Activated CD4-positive, alpha-beta memory T cell treated with anti-CD3 and anti-CD28 coated beads, Interleukin-2, amount 10 ng/mL, durations not matched to agents 7 days and 5 days (primary cell): Measurements from ENCODE around the gene PLPPR3. TPM values are rescaled to one million over a fixed set of nuclear protein-coding genes. Genes with fewer than 3 reads are reported as not detected.

ENCODE experiments used
- CTCF ChIA-PET: fragments of 350-600 bp; sonication (Branson Sonifier 250); formaldehyde crosslinking; loops from one replicate; lab custom pipeline; 2021; ENCODE audit warnings: antibody characterized with exemption, inconsistent platforms; lab: Charles Lee
- POLR2A ChIA-PET: fragments of 350-600 bp; sonication (Branson Sonifier 250); formaldehyde crosslinking; loops from one replicate; lab custom pipeline; 2021; ENCODE audit warnings: antibody characterized with exemption; lab: Charles Lee
- DNase-seq: peaks from one replicate; pipeline ENCODE4 v3.0.0-alpha.2; 2020
- H3K27ac Mint-ChIP-seq: one replicate; pipeline ENCODE4 v1.8.0; 2021; ENCODE audit warnings: mild to moderate bottlenecking, mixed read lengths
- H3K27me3 Mint-ChIP-seq: one replicate; pipeline ENCODE4 v1.8.0; 2021; ENCODE audit warnings: mixed read lengths
- H3K36me3 Mint-ChIP-seq: one replicate; pipeline ENCODE4 v1.8.0; 2021; ENCODE audit warnings: low read depth, mixed read lengths
- H3K4me1 Mint-ChIP-seq: one replicate; pipeline ENCODE4 v1.8.0; 2021; ENCODE audit warnings: mixed read lengths
- H3K4me3 Mint-ChIP-seq: one replicate; pipeline ENCODE4 v1.8.0; 2021; ENCODE audit warnings: mild to moderate bottlenecking, mixed read lengths
- H3K9me3 Mint-ChIP-seq: one replicate; pipeline ENCODE4 v1.8.0; 2021; ENCODE audit warnings: mixed read lengths
- total RNA-seq, 2 experiments: library from RNA; stranded (reverse); gene quantifications; one replicate each; pipeline ENCODE4 v1.2.3, GENCODE V29; 2021

PLPPR3 gene
- total RNA-seq, 2 experiments from 2014 or later, result not detected

- POLR2A ChIA-PET, result no interaction called here
- CTCF ChIA-PET, result no interaction called here
- H3K36me3 Mint-ChIP-seq, result no peaks in the 10 kb centered on the region
- no peaks in the 10 kb centered on the region for H3K27me3 Mint-ChIP-seq
- H3K4me1 Mint-ChIP-seq, result peaks cover 1% of the 10 kb centered on the region
- no peak overlapping the region for H3K4me3 Mint-ChIP-seq
- H3K9me3 Mint-ChIP-seq, result no peaks in the 10 kb centered on the region
- no peak for DNase-seq
- no peak overlapping the region for H3K27ac Mint-ChIP-seq
Measured at GRCh38 chr19:789701-790060, 32.1 kb downstream of the PLPPR3 start.

DNA sequence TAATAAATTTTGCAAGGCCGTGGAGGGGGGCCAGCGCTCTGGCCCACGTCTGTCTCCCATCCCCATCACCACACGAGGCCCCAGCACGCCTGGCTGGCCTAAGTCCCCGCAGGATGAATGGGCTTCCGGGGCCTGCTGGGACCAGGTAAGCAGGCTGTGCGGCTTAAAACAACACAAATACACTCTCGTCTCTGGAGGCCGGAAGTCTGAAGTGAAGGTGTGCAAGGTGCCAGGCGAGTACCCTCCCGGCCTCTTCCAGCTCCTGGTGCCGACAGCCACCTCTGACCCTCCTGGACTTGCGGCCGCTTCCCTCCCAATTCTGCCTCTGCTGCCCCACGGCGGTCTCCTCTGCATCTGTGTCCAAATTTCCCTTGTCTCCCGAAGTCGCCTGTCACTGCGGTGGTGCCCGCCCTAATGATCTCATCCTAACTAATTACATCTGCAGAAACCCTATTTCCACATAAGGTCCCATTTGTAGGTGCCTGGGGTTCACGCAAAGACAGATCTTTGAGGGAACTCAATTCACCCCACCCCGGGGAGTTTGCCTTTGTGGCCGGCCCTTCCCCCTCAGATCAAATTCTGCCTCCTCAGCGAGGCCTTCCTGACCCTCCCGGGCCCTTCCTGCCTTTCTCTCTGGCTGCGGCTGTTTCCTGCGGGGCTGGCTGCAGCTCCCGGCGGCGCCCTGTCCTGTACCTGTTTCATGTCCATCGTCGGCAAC lies 32.6 kb downstream of the PLPPR3 start:
- ChIA-PET POLR2A (no interaction called here), CTCF (no interaction called here)
- no peaks in the 10 kb centered on the region for H3K36me3 Mint-ChIP-seq
- no peak overlapping the region for H3K4me3 Mint-ChIP-seq
- DNase-seq, result no peak
- no peaks in the 10 kb centered on the region for H3K27me3 Mint-ChIP-seq
- H3K4me1 Mint-ChIP-seq, result peaks cover 1% of the 10 kb centered on the region
- H3K27ac Mint-ChIP-seq, result no peak overlapping the region
- H3K9me3 Mint-ChIP-seq, result no peaks in the 10 kb centered on the region

GRCh38 chr19:788686-788982 lies 33.1 kb downstream of the PLPPR3 start:
- no peaks in the 10 kb centered on the region for H3K9me3 Mint-ChIP-seq

DNA sequence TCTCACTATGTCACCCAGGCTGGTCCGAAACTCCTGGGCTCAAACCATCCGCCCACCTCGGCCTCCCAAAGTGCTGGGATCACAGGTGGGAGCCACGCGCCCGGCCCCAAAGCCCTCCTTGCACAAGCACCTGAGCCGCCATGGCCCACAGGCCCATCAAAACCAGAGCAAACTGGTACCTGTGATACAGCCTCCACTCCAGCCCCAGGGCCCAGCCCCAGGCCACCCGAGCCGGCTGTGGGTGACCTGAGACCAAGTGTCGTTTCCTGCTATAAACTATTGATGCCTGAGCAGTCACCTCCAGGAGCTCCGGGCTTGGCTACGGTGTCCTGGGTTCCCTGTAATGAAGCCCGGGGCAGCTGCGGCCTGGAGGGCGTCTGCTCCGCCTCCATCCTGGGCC lies 34.2 kb downstream of the PLPPR3 start:
- Mint-ChIP-seq H3K4me3 (no peak overlapping the region), H3K27ac (no peak overlapping the region), H3K4me1 (peaks cover 1% of the 10 kb centered on the region), H3K9me3 (no peaks in the 10 kb centered on the region), H3K27me3 (no peaks in the 10 kb centered on the region), H3K36me3 (no peaks in the 10 kb centered on the region)
- ChIA-PET POLR2A (no interaction called here), CTCF (no interaction called here)
- no peak for DNase-seq

More at GRCh38 chr19:788686-788982, 33.1 kb downstream of the PLPPR3 start:
- Mint-ChIP-seq H3K4me1 (peaks cover 1% of the 10 kb centered on the region), H3K4me3 (no peak overlapping the region), H3K27me3 (no peaks in the 10 kb centered on the region), H3K36me3 (no peaks in the 10 kb centered on the region), H3K27ac (no peak overlapping the region)
- ChIA-PET POLR2A (no interaction called here), CTCF (no interaction called here)
- DNase-seq, result no peak

GRCh38 chr19:784541-784940 lies 37.2 kb downstream of the PLPPR3 start:
- no peak for DNase-seq
- CTCF ChIA-PET, result interaction anchor here (1.3 kb wide), 1 partner anchor 274 kb away, joined by 3 read pairs; no protein-coding TSS in a partner anchor
- Mint-ChIP-seq H3K4me1 (peaks cover 1% of the 10 kb centered on the region), H3K9me3 (no peaks in the 10 kb centered on the region), H3K27ac (no peak overlapping the region), H3K4me3 (no peak overlapping the region), H3K27me3 (no peaks in the 10 kb centered on the region), H3K36me3 (no peaks in the 10 kb centered on the region)
- POLR2A ChIA-PET, result no interaction called here

- Mint-ChIP-seq H3K27ac (no peak overlapping the region), H3K4me3 (no peak overlapping the region), H3K4me1 (no peaks in the 10 kb centered on the region), H3K27me3 (no peaks in the 10 kb centered on the region), H3K9me3 (no peaks in the 10 kb centered on the region), H3K36me3 (no peaks in the 10 kb centered on the region)
- ChIA-PET POLR2A (no interaction called here), CTCF (no interaction called here)
- DNase-seq, result no peak
Measured at GRCh38 chr19:782878-783668, 38.7 kb downstream of the PLPPR3 start.

DNA sequence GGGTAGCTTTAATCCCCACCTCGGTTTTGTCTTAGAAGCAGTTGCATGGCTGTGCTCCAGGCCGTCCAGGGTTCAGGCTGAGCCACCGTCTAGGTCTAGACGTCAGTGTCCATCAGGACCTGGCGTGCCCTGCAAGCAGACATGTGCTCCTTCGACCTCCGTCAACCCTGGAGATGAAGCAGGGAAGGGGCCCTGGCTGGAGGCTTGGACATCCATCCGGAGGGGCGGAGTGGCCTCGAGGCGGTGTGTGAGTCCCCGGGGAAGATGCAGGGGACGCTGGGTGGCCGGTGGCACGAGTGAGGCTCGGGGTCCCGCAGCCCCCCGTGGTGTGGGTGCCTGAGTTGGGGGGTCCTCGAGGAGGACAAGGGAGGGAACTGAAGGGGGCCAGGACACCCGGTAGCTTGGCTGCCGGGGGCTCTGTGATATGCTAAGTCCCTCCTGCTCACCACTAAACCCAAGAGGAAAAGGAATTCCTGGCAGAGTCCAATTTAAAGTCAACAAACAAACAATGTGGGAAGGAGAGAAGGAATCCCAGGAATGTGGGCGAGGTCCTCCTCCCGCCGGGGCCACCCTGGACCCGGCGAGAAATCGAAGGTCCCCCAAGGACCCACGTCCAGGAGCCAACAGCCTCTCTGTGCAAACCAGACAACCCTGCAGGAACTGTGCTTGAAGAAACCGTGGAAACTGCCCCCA lies 39.4 kb downstream of the PLPPR3 start:
- no peaks in the 10 kb centered on the region for H3K9me3 Mint-ChIP-seq
- no peak for DNase-seq
- H3K27ac Mint-ChIP-seq, result no peak overlapping the region
- CTCF ChIA-PET, result no interaction called here
- POLR2A ChIA-PET, result no interaction called here
- no peaks in the 10 kb centered on the region for H3K4me1 Mint-ChIP-seq
- H3K27me3 Mint-ChIP-seq, result no peaks in the 10 kb centered on the region
- no peaks in the 10 kb centered on the region for H3K36me3 Mint-ChIP-seq
- no peak overlapping the region for H3K4me3 Mint-ChIP-seq

GRCh38 chr19:781800-782184 lies 40.0 kb downstream of the PLPPR3 start:
- no peak for DNase-seq
- no peaks in the 10 kb centered on the region for H3K27me3 Mint-ChIP-seq
- no peaks in the 10 kb centered on the region for H3K9me3 Mint-ChIP-seq
- no peak overlapping the region for H3K27ac Mint-ChIP-seq
- H3K36me3 Mint-ChIP-seq, result no peaks in the 10 kb centered on the region
- CTCF ChIA-PET, result no interaction called here
- POLR2A ChIA-PET, result no interaction called here
- H3K4me1 Mint-ChIP-seq, result no peaks in the 10 kb centered on the region
- H3K4me3 Mint-ChIP-seq, result no peak overlapping the region

DNA sequence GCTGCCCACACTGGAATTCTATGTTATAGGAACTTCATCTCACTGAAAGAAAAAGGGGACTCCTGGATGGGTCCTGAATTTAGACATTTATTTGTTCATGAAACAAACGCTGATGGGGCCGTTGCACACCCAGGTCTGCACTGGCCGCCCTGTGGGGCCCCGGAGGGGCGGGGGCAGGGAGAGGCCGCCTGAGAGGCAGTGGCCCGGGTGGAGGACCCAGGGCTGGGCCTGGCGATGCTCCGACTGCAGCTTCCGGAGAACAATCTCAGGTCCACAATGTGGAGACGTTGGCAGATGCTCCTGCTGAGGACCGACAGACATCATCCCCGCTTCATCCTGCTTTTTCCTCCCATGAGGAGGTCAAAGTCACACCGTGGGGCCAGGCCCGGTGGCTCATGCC lies 40.8 kb downstream of the PLPPR3 start:
- Mint-ChIP-seq H3K27me3 (no peaks in the 10 kb centered on the region), H3K4me1 (no peaks in the 10 kb centered on the region), H3K4me3 (no peak overlapping the region), H3K9me3 (no peaks in the 10 kb centered on the region), H3K27ac (no peak overlapping the region), H3K36me3 (no peaks in the 10 kb centered on the region)
- DNase-seq, result no peak
- POLR2A ChIA-PET, result no interaction called here
- CTCF ChIA-PET, result no interaction called here

DNA sequence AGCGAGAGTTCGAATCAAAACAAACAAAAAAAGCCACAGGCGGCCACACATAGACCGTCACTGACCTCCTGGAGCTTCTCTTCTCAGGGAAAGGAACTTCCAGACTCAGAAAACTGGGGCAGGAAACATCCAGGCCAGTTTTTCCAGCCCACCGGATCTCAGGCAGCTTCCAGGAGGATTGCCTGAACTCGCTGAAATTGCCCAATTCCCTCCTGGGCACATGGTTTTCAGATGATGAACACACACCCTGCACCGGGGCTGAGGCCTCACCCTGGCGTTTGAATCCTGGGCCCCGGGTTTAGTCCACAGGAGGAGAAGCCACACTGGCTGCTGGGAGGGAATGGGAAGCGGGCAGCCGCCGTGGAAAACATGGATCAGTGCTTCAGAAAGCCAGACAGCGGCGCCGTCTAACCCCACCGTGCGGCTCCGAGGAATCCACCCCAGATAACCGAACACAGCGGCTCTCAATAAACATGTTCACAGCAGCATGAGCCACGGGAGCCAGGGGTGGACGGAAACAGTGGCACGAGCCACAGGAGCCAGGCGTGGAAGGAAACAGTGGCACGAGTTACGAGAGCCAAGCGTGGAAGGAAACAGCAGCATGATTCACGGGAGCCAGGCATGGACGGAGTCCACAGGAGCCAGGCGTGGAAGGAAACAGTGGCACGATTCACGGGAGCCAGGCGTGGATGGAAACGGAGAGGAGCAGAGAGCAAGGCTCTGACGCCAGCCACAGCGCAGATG lies 42.7 kb downstream of the PLPPR3 start:
- Mint-ChIP-seq H3K27ac (no peak overlapping the region), H3K4me3 (no peak overlapping the region), H3K27me3 (no peaks in the 10 kb centered on the region), H3K36me3 (no peaks in the 10 kb centered on the region), H3K9me3 (no peaks in the 10 kb centered on the region), H3K4me1 (no peaks in the 10 kb centered on the region)
- POLR2A ChIA-PET, result no interaction called here
- CTCF ChIA-PET, result no interaction called here
- no peak for DNase-seq

- POLR2A ChIA-PET, result no interaction called here
- no peak overlapping the region for H3K27ac Mint-ChIP-seq
Measured at GRCh38 chr19:776549-776948, 45.2 kb downstream of the PLPPR3 start.

DNA sequence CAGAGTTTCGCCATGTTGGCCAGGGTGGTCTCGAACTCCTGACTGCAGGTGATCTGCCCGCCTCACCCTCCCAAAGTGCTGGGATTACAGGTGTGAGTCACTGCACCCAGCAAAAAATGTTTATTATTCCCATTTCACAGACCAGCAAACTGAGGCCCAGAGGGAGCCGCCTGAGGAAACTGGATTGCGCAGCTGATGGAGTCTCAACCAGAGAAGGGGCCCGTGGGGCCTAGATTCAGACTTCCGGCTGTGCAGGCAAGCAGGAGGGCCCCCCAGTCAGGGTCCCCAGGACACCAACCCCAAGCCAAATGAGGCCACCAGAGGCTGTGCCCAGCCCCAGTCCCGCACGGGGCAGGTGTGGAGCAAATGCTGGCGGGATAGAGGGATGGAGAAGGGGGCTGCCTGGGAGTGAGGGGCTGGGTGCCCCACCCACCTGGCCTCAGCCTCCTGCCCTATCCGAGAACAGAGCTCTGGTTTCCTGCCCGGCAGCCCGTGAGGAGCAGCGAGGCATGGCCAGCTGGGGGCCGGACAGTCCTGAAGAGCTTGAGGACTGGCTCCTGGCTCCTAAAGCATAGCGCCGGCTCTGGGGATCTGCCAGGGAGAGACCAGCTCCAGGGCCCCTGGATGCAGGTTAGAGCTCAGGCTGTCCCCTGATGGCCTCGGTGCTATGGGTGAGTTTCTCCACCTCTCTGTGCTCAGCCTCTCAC lies 48.9 kb downstream of the PLPPR3 start:
- POLR2A ChIA-PET, result interaction anchor here (1.0 kb wide), 1 partner anchor 262 kb away, joined by 3 read pairs; no protein-coding TSS in a partner anchor
- peaks cover 5% of the 10 kb centered on the region for H3K27me3 Mint-ChIP-seq

More at GRCh38 chr19:776549-776948, 45.2 kb downstream of the PLPPR3 start:
- Mint-ChIP-seq H3K36me3 (no peaks in the 10 kb centered on the region), H3K4me3 (no peak overlapping the region), H3K27me3 (peaks cover 3% of the 10 kb centered on the region), H3K4me1 (no peaks in the 10 kb centered on the region), H3K9me3 (no peaks in the 10 kb centered on the region)
- CTCF ChIA-PET, result no interaction called here
- DNase-seq, result no peak

More for the DNA sequence above, 48.9 kb downstream of the PLPPR3 start:
- Mint-ChIP-seq H3K36me3 (no peaks in the 10 kb centered on the region), H3K9me3 (no peaks in the 10 kb centered on the region), H3K4me1 (peaks cover 3% of the 10 kb centered on the region), H3K4me3 (no peak overlapping the region), H3K27ac (no peak overlapping the region)
- no peak for DNase-seq
- CTCF ChIA-PET, result interaction anchor here (0.7 kb wide), 1 partner anchor 231 kb away, joined by 3 read pairs; no protein-coding TSS in a partner anchor
